NCI-H1436 treated with DMSO at 0.1 percent for 48 hours (cell line): ENCODE results near the gene CAMSAP2.
"Not testable (repeated sequence)": the region's sequence is repeated elsewhere in the genome, so short reads cannot be mapped to it uniquely, and the experiment has no call there.

Experiments
- DNase-seq: peaks from one replicate; lab custom pipeline; 2025; lab: John Stamatoyannopoulos, UW

Gene CAMSAP2

DNA sequence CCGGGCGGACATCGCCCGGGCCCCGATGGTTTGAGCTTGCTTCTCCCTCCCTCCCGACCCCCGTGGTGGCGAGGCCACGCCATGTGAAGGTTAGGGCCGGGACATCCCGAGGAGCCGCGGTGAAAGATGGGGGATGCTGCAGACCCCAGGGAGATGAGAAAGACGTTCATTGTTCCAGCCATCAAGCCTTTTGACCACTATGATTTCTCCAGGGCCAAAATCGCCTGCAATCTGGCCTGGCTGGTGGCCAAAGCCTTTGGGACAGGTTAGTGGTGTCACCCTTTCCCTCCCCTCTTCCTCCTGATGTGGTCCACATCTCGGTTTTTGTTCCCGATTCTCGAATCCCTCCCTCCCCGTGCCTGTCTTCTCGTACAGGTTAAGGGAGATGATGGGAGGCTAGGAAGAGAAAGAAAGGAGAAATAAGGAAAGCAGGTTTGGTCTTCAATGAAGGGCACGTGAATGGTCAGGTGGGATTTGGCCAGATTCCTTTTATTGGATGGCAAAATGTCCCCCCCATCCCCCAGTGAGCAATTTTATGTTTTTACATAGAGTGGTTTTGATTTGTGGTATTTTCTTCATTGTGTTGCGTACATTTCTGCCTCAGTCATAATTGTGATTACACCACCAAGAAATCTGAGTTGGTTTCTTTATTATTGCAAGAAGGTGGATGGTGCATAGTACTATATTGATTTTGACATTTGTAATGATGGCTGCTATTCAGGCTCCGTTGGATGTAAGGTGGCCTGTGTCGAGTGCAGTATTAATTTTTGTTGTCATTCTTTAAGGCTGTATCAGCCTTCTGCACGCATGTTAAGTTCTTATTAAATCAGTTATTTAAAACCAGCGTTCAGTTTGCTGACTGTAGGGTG lies 1.2 kb downstream of the CAMSAP2 start:
- DNase-seq: no peak

DNA sequence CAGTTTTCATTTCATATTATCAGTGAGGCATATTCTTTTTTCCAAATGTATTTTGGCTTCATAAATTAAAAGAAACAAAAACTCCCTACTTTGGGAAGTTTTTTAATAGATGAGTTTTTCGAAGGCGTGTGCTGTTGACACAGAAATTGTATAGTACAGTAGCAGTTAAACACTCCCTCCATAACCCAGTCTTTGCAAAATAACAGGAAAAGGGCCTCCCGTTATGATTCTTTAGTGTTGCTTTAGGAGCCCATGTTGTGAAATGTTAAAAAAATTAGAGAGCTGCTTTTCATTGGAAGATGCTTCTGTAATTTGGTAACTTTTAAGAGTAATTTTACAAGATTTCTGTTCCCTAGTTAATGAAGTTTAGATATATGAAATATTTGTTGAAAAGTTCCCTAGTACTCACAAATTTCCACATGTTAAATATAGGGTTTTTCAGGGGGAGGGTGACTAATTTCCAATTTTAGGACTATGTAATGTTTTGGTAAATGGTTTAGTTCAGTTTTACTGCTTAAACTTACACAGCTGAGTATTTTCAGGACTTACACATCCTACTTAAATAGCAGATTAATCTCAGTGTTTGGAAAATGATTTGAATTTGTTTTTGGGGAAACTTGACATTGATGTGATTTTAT lies 2.0 kb downstream of the CAMSAP2 start:
- no peak for DNase-seq

DNA sequence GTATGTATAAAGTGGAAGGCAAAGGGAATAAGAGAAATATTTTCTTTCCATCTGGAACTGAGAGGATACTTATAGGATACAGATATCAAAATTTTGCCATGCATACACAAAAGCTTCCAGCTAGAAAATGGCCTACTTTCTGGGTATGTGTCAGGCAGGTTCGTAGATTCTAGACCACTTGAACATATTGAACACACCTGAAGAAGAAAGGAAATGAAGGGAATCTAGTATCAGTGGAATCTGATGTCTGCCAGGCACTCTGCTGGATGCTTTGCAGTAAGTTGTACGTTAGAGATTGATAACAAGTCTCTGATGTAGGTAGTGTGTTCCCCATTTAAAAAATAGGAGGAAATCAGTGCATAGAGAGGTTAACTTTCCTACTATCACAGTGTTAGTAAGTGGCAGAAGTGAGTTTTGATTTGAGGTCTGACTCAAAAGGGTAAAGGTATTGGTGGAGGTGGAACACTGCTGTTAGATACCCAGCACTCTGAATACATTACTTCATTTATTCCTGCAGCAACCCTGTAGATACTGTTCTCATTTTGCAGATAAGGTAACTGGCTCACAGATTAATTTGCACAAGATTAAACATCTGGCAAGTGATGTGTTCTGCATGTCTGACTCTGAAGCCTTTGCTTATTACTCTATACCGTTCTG lies 3.0 kb downstream of the CAMSAP2 start:
- no peak for DNase-seq

DNA sequence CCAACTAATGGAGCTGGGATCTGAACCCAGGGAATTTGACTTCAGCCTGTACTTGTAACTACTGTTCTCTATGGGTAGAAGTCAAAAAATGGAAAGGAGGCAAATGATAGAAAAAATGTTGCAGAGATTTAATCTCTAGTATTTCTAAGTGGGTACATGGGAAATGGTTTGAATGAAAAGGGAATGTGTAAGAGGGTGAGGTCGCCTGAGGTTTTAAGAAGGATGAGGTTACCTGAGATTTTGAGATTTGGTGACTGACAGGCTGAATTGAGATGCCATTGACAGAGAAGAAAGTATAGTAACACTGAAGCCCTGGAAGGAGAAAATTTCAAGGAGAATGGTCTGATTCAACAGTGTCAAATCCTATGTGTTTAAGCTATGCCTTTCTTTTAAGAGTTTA lies 5.5 kb downstream of the CAMSAP2 start:
- no peak for DNase-seq

DNA sequence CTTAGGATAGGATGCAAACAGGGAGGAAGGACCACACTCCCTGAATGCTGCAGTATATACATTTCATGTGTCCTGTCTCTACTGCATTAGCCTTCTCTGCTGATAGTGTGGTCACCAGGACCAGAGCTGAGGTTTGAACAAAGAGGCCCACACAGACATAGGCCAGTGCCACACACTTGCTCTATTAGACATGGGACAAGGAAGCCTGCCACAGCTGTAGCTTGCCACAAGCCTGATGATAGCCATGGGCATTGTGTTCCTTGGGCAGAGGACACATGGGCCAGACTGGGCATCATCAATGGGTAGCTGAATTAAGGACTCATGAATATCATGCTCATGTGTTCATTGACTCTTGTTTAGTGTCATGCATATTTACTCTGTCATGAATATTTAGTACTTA lies 10.4 kb downstream of the CAMSAP2 start:
- DNase-seq: no peak

DNA sequence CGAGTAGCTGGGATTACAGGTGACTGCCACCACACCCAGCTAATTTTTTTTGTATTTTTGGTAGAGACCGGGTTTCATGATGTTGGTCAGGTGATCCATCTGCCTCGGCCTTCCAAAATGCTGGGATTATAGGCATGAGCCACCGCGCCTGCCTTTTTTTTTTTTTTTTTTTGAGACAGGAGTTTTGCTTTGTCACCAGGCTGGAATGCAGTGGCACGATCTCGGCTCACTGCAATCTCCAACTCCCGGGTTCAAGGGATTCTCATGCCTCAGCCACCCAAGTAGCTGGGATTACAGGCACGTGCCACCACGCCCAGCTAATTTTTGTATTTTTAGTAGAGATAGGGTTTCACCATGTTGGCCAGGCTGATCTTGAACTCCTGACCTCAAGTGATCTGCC lies 12.1 kb downstream of the CAMSAP2 start:
- not testable (repeated sequence) for DNase-seq

DNA sequence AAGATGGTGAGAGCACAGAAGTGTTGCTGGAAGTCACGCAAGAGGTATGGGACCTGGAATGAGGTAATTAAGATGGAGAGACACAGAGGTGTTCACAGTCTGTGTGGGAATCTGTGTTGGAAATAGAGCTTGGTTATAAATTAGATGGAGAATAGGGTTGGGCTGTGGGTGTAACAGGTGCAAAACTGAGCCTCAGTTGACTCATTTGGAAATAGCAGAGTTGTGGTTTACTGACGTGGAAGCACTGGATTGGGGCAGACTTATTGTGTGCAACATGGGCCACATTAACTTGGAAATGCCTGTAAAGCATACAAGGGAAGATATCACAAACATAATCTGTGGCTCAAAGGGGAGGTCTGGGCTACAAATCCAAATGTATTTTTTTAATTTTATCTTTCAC lies 13.0 kb downstream of the CAMSAP2 start:
- no peak for DNase-seq

DNA sequence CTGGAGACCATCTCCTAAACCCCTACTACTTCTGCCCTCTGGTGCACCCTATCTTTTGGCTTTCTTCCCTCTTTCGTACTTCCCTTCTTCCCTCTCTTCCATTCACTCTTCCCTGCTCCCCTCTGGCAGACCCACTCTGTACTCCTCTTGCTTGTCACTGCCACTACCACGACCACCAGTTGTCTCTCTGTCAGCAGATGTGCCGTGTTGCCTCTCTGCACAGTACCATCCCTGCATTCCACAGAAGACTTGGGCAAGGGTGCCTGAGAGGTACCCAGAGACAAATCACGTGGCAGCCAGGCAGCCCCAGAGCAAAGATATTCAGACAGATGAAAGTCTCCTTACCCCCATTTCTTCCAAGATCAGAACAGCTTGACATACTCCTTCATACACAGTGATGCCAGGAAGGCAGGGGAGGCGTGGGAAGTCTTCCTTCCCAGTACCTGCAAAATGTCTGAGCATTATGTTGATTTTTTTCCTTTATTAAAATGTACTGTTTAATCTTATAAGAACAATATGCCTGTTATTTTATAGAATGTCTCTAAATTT lies 15.0 kb downstream of the CAMSAP2 start:
- no peak for DNase-seq

DNA sequence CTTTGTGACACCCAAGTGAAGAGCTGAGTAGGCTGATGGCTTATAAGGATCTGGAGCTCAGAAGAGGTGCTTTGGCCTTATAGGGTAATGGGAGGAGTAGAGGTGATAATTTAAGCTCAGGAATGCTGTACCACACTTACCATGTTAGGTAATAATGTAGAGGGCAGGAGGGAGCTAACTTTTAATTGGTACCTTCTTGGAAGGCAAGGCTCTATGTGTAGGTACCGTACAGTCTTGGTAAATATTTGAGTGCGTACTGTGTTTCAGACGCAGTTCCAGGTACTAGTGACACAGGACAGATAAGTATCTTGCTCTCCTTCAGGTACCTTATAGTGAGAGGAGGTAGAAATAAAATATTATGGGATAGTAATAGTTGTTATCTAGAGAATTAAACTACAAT lies 16.8 kb downstream of the CAMSAP2 start:
- DNase-seq: no peak

DNA sequence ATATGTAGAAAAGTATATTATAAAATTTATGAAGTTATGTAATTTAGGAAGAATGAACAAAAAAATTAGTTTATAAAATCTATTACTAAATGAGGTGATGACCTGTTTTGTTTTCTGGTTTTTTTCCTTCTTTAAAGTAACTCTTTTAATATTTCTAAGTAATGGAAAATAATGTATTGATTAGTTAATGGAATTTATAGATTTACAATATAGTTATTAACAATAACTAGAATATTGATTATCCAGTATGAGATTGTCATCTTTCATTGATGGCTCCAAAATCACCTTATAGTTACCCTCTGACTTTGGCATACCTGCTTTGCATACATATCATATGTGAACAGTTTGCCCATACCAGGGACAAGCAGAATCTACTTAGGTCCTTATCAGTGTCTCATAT lies 23.4 kb downstream of the CAMSAP2 start:
- DNase-seq: no peak

DNA sequence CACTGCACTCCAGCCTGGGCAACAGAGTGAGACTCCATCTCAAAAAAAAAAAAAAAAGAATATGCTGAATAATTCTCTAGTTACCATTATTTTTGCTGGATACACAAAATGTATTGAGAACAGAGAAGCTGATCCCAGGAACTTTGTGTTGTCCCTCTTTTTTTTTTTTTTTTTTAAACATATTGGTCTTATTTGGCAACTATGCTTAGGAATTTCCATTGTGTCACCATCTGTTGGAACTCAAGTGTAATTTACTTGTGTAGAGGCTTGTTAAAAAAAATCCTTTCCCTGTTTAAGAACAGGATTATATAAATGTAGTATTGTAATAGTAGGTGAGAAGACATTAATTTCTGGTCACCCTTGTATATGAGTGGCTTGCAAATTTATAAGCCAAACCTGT lies 28.6 kb downstream of the CAMSAP2 start:
- DNase-seq: no peak

DNA sequence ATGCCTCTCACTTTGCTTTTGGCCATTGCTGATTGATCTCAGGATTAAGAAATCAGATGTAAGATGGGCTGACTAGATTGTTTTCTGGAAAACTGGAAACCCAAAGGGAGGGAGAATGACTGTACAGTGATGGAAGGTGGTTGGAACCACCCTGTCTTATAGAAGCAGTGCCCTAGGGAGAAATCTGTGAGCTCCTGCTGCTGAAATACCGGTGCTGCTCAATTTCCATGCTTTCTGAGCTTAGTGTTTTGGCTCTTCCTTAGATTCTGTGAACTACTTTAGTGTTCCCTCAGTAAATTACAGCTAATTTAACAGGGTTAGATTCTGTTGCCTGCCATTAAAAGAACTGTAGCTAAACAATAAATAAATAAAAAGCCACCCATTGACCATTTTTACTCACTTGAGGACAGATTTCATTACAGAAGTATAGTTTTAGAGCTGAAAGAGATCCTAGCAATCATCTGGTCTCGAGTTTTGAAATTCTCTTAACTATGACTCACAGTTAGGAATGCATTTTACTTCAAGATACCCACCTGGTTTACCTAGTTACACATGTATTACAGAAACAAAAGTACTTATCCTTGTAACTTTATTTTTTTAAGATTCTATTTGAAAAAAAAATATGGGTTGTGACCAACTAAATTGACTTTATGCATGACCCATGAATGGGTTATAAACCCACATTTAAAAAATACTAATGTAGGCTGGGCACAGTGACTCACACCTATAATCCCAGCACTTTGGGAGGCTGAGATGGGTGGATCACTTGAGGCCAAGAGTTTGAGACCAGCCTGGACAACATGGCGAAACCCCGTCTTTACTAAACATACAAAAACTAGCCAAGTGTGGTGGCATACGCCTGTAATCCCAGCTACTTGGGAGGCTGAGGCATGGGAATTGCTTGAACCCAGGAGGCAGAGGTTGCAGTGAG lies 33.2 kb downstream of the CAMSAP2 start:
- no peak for DNase-seq

DNA sequence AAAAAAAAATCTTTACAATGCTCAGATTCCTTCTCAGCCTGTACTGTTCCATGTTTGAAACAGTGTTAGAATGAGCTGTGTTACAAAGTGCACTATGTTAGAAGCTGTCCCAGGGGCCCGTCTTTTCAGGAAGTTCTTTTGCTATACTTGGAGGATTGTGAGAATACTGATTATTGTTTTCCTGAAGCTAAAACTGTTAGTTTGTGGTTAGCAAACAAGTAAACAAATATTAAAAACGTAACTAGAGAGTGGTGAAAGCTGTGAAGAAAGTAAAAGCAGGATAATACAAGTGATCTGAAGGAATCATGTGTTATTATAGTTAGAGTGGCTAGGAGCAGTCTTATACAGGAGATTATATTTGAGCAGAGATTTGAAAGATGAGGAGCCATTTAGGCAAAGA lies 35.6 kb downstream of the CAMSAP2 start:
- DNase-seq: no peak

DNA sequence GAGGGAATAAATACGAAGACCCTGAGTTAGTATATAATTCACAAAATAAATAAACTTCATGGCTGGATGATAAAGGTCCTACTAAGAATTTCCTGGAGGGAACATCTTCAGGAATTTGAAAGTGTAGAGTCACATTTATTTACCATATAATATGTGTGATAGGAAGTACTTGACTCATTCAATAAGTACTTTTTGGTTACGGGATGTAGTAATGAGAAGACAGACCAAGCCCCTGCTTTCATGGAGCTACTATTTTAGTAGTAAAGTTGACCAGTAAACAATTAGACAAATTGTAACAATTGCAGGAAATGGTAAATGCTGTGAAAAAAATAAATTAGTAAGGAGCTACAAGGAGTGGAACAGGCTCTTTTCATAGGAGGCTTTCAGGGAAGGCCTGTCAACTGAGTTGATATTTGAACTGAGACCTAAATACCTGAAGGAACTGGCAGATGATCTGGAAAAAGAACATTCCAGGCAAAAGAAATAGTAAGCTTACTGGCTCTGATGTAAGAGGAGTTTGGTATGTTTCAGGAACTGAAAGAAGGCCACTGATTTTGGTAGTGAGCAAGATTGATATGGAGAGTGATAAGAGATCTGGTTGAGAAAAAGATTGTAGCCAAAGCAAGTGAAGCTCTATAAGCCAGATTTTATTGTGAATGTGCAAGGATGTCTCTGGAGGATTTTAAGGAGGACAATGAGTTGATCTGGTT lies 36.2 kb downstream of the CAMSAP2 start:
- no peak for DNase-seq

DNA sequence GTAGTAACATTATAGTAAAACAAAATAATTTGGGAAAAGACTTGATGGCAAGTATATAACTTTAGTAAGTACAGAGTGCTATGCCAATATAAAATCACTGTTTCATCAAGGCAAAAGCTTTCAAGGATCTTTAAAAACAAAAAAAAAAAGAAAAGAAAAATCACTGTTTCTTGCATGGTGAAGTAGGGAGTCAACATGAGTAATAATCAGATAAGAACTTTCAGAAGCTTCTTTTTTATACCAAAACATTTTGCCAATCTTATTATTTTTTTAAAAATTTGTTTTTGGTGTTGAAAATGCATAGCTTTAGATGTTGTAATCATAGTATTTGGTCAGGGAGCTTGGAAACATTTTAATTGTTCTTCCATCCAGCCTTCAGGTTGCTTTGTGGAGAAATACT lies 37.2 kb downstream of the CAMSAP2 start:
- DNase-seq: no peak

DNA sequence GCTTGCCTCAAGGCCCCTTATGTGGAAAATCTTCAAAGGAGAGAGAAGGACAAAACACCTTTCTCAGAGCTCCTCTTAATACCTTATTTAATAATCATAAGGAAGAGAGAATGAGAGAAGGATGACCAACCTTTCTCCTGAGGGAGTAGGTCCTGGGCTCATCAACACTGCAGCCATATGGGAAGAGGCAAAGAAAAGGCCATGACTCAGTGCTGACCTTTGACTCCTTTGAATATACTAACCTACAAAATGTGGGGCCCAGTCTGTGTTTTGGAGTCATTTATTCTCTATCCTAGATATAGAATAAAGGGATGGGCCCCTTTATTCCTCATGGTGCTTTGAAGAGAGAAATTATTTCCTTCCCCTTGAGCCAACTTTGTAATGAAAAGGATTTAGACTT lies 38.3 kb downstream of the CAMSAP2 start:
- DNase-seq: no peak

DNA sequence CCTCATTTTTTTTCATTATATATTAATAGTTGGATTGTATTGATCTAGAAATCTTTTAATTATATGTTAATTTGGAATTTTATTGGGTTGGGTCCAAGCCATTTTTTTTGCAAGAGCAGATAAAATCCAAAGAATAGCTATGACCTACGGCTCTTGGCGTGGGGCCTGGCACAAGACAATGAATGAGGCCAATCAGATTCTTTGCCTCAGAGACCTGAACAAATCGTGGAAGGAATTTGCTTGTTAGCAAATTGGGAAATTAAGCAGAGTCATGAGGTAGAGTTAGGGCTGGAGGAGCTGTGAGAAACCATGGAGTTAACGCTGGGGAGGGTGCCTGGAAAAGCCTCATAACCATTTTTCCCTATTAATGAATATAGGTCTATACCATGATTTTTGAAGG lies 40.1 kb downstream of the CAMSAP2 start:
- DNase-seq: no peak

DNA sequence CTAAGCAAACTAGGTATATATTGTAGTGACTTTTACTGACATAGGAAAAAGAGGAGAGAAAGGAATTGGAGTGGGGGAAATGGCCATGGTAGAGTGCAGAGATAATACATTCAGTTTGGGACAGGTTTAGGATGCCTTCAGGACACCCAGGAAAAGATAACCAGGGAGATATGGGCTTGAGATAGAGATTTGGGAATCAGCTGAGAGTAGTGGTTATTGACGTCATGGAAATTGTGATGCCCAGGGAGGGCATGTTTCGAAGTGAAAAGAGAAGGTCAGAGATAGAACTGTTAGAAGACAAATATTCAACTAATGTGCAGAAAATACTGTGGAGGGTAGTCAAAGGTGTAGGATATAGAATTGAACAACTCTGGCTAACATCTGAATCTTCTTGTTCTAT lies 40.6 kb downstream of the CAMSAP2 start:
- no peak for DNase-seq

DNA sequence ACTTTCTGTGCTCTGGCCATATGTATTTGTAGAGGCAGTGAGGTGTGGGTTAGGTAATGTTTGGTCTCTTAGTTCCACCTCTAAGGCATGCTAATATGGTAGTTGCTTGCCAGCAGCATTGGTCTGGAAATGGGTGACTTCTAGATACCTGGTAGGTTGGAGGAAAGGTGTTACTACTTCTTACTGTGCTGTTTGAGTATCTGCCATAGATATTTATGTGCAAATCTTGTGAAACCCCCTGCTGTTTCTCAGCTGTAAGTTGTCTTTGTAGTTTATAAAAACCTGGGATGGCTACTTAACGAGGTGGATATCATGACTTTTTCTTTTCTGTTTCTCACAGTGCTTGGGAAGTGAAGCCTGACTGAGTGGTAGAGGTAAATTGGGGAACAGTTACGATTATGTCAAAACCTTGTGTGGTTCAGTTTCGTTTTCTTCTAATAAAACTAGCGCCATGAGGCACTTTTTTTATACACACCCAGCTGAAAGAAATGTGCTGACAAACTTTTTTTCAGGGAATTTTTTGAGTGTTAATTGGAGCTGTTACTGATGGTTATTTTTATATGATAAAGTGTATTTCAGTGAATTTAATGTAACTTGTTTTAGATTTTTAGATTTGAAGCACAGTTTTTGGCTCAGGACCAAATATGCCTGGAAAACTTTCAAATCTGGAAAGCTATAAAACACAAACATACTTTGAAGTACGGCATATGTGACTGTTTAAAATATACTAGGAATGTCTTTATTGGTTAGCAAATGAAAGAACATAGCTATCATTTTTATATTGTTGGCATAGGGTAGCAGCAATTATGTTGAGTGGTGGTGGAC lies 42.1 kb downstream of the CAMSAP2 start:
- no peak for DNase-seq

DNA sequence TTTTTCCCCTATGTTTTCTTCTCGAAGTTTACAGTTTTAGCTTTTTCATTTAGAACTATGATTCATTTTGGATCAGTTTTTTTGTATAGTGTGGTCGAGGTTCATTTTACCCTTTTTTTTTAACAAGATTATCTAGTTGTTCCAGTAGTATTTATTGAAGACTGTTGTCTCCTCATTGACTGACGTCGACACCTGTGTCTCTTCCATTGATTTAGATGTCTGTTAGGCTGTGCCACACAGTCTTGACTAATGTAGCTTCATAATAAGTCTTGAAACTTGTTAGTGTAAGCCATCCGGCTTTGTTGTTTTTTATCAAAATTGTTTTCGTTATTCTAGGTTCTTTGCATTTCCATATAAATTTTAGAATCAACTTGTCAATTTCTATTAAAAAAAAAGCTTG lies 45.2 kb downstream of the CAMSAP2 start:
- no peak for DNase-seq
